H1 (cell line): ENCODE results near the gene SPARCL1. TPM values are rescaled to one million over a fixed set of nuclear protein-coding genes. Genes with fewer than 3 reads are reported as not detected.

ENCODE experiments used
- CTCF ChIA-PET: fragments of 300-600 bp; sonication (Branson Sonifier 250); formaldehyde crosslinking; loops from one replicate; lab custom pipeline; 2021; ENCODE audit not compliant: partially characterized antibody; lab: Charles Lee
- POLR2A ChIA-PET: fragments of 300-600 bp; sonication (Branson Sonifier 250); formaldehyde crosslinking; loops from one replicate; lab custom pipeline; 2021; ENCODE audit warnings: inconsistent platforms; ENCODE audit not compliant: partially characterized antibody; lab: Charles Lee
- DNase-seq, 2 experiments: peaks; one replicate each; pipeline versions ENCODE4 v3.0.0 to v3.0.0-alpha.2; 2010 to 2022; ENCODE audit warnings: low spot score in 2 of 2, low read depth in 1 of 2, mixed read lengths in 1 of 2
- FAIRE-seq: peaks from 2 replicates; lab custom pipeline; 2011; peaks lifted over from hg19 to GRCh38; lab: Jason Lieb, UNC
- H2AFZ ChIP-seq: 2 replicates; pipeline ENCODE4 v1.8.1; 2012; ENCODE audit warnings: low read length, inconsistent platforms
- H2AK5ac ChIP-seq: 2 replicates; pipeline ENCODE4 v1.6.1; 2013; ENCODE audit warnings: low read depth, low read length
- H2BK120ac ChIP-seq: replicated peaks from 2 replicates; pipeline ENCODE3; 2013; ENCODE audit warnings: low read depth, low read length, inconsistent platforms
- H2BK12ac ChIP-seq: 2 replicates; pipeline ENCODE4 v1.6.1; 2013; ENCODE audit warnings: low read depth, low read length
- H2BK15ac ChIP-seq: 2 replicates; pipeline ENCODE4 v1.6.1; 2013; ENCODE audit warnings: low read length
- H2BK20ac ChIP-seq: 2 replicates; pipeline ENCODE4 v1.6.1; 2013; ENCODE audit warnings: low read length
- H2BK5ac ChIP-seq: 2 replicates; pipeline ENCODE4 v1.6.1; 2013; ENCODE audit warnings: low read depth, low read length
- H3K14ac ChIP-seq: 2 replicates; pipeline ENCODE4 v1.6.1; 2013; ENCODE audit warnings: inconsistent platforms; ENCODE audit not compliant: insufficient read length
- H3K18ac ChIP-seq: 2 replicates; pipeline ENCODE4 v1.6.1; 2013; ENCODE audit warnings: low read length; ENCODE audit errors: extremely low read depth
- H3K23ac ChIP-seq: 2 replicates; pipeline ENCODE4 v1.6.1; 2013; ENCODE audit warnings: inconsistent platforms; ENCODE audit not compliant: insufficient read length
- H3K23me2 ChIP-seq: 2 replicates; pipeline ENCODE4 v1.6.1; 2013; ENCODE audit warnings: low read depth, low read length
- H3K27ac ChIP-seq: 2 replicates; pipeline ENCODE4 v1.6.1; 2011; ENCODE audit warnings: low read depth, low read length, inconsistent platforms
- H3K27me3 ChIP-seq, 4 experiments: replicated peaks in 1 of 4; 1 replicate in 1 of 4; 2 replicates in 3 of 4; pipeline versions ENCODE4 v1.6.1 to v1.8.1; 2011 to 2013; ENCODE audit warnings: low read length in 3 of 4, mild to moderate bottlenecking in 3 of 4, inconsistent platforms in 2 of 4, mixed read lengths in 2 of 4, moderate library complexity in 1 of 4; ENCODE audit not compliant: control insufficient read depth in 3 of 4, insufficient read depth in 3 of 4; ENCODE audit errors: extremely low read depth in 1 of 4
- H3K36me3 ChIP-seq, 4 experiments: 2 replicates each; pipeline versions ENCODE4 v1.6.1 to v1.8.1; 2011 to 2013; ENCODE audit warnings: mild to moderate bottlenecking in 4 of 4, low read length in 3 of 4, moderate library complexity in 2 of 4, control low read depth in 1 of 4, inconsistent platforms in 1 of 4; ENCODE audit not compliant: insufficient read depth in 4 of 4, control insufficient read depth in 2 of 4
- H3K4ac ChIP-seq: replicated peaks from 2 replicates; pipeline ENCODE3; 2013; ENCODE audit warnings: low read length, low read depth, mixed read lengths, inconsistent platforms; ENCODE audit not compliant: insufficient read length
- H3K4me1 ChIP-seq, 4 experiments: replicated peaks in 1 of 4; 1 replicate in 1 of 4; 2 replicates in 3 of 4; pipeline versions ENCODE4 v1.6.1 to v1.8.1; 2011 to 2013; ENCODE audit warnings: low read length in 3 of 4, inconsistent platforms in 2 of 4, mixed read lengths in 1 of 4; ENCODE audit not compliant: insufficient read depth in 4 of 4, control insufficient read depth in 3 of 4
- H3K4me2 ChIP-seq, 2 experiments: 2 replicates each; pipeline versions ENCODE4 v1.6.1 to v1.8.1; 2011 to 2013; ENCODE audit warnings: low read depth in 2 of 2, low read length in 2 of 2, control low read depth in 1 of 2, inconsistent platforms in 1 of 2, mild to moderate bottlenecking in 1 of 2; ENCODE audit not compliant: insufficient read depth in 1 of 2
- H3K4me3 ChIP-seq, 4 experiments: fragments of 200-600, 300-600 bp in 1 of 4; sonication (generic), shearing (Covaris generic), sonication (Bioruptor Twin) in 1 of 4; 2 replicates each; pipeline versions ENCODE4 v1.5.1 to v1.8.1; 2011 to 2016; ENCODE audit warnings: low read length in 4 of 4, low read depth in 3 of 4, control low read depth in 2 of 4, inconsistent platforms in 2 of 4, mild to moderate bottlenecking in 2 of 4, mixed read lengths in 1 of 4, moderate library complexity in 1 of 4; ENCODE audit not compliant: insufficient read depth in 2 of 4; ENCODE audit errors: extremely low read depth in 1 of 4
- H3K56ac ChIP-seq: replicated peaks from 2 replicates; pipeline ENCODE3; 2013; ENCODE audit warnings: low read depth, mild to moderate bottlenecking, mixed read lengths, low read length, inconsistent platforms; ENCODE audit not compliant: insufficient read length
- H3K79me1 ChIP-seq: 2 replicates; pipeline ENCODE4 v1.6.1; 2013; ENCODE audit warnings: low read depth, low read length, control low read depth
- H3K79me2 ChIP-seq, 2 experiments: 2 replicates each; pipeline versions ENCODE4 v1.6.1 to v1.8.1; 2012 to 2013; ENCODE audit warnings: low read length in 2 of 2, mild to moderate bottlenecking in 2 of 2, inconsistent platforms in 1 of 2; ENCODE audit not compliant: insufficient read depth in 2 of 2, control insufficient read depth in 1 of 2
- H3K9ac ChIP-seq, 4 experiments: replicated peaks in 1 of 4; 1 replicate in 1 of 4; 2 replicates in 3 of 4; pipeline versions ENCODE4 v1.6.1 to v1.8.1; 2011 to 2013; ENCODE audit warnings: low read depth in 3 of 4, low read length in 3 of 4, control low read depth in 2 of 4, mild to moderate bottlenecking in 2 of 4, moderate library complexity in 2 of 4, inconsistent platforms in 1 of 4; ENCODE audit errors: extremely low read depth in 1 of 4
- H3K9me3 ChIP-seq, 2 experiments: 2 replicates each; pipeline versions ENCODE4 v1.6.1 to v1.8.1; 2012 to 2013; ENCODE audit warnings: mild to moderate bottlenecking in 2 of 2, moderate library complexity in 2 of 2, control low read depth in 1 of 2, inconsistent platforms in 1 of 2, low read depth in 1 of 2, low read length in 1 of 2, mixed read lengths in 1 of 2; ENCODE audit not compliant: insufficient read depth in 2 of 2
- H4K20me1 ChIP-seq, 2 experiments: replicated peaks in 1 of 2; 2 replicates each; pipeline versions ENCODE3 to v1.8.1; 2011 to 2013; ENCODE audit warnings: inconsistent platforms in 2 of 2, low read length in 2 of 2, mild to moderate bottlenecking in 1 of 2; ENCODE audit not compliant: insufficient read depth in 2 of 2, control insufficient read depth in 1 of 2
- H4K5ac ChIP-seq: 2 replicates; pipeline ENCODE4 v1.6.1; 2013; ENCODE audit warnings: low read length, low read depth, mixed read lengths, inconsistent platforms; ENCODE audit not compliant: insufficient read length
- H4K8ac ChIP-seq: 2 replicates; pipeline ENCODE4 v1.8.0; 2013; ENCODE audit warnings: mild to moderate bottlenecking, moderate library complexity, low read length, inconsistent platforms; ENCODE audit not compliant: insufficient read depth; ENCODE audit errors: extremely low read depth
- H4K91ac ChIP-seq: replicated peaks from 2 replicates; pipeline ENCODE3; 2013; ENCODE audit warnings: low read length, mixed read lengths, inconsistent platforms; ENCODE audit not compliant: insufficient read length
- HDAC6 ChIP-seq: IDR thresholded peaks from one replicate; pipeline ENCODE4 v1.7.1; 2012; ENCODE audit warnings: low read depth, mild to moderate bottlenecking, inconsistent platforms, low read length, moderate library complexity
- KDM1A ChIP-seq: fragments of 200-600, 300-600 bp; sonication (generic); IDR thresholded peaks from 2 replicates; pipeline ENCODE4 v1.7.1; 2016; ENCODE audit warnings: mild to moderate bottlenecking, low read length, borderline replicate concordance
- RBBP5 ChIP-seq: IDR thresholded peaks from 2 replicates; pipeline ENCODE4 v1.7.1; 2012; ENCODE audit warnings: low read depth, mild to moderate bottlenecking, inconsistent platforms, low read length, moderate library complexity, borderline replicate concordance
- SIRT6 ChIP-seq: IDR thresholded peaks from one replicate; pipeline ENCODE4 v1.7.1; 2012; ENCODE audit warnings: low read length, inconsistent platforms
- SP1 ChIP-seq: IDR thresholded peaks from 2 replicates; pipeline ENCODE4 v1.6.1; 2011; ENCODE audit warnings: low read depth, low read length
- SP2 ChIP-seq: IDR thresholded peaks from 2 replicates; pipeline ENCODE4 v1.6.1; 2012; ENCODE audit warnings: mild to moderate bottlenecking, low read length, inconsistent platforms
- USF2 ChIP-seq: IDR thresholded peaks from 2 replicates; pipeline ENCODE4 v1.6.1; 2011; ENCODE audit warnings: low read length, improper control_type of control experiment
- WGBS, 2 experiments: shearing (Covaris generic) in 1 of 2; methylation state at CpG; one replicate each; pipeline versions ENCODE4 v1.1.6 to v1.1.7; 2013 to 2015; ENCODE audit warnings: low lambda C conversion rate in 2 of 2, mixed read lengths in 2 of 2, inconsistent platforms in 1 of 2, low coverage in 1 of 2, missing lambda C conversion rate in 1 of 2; ENCODE audit not compliant: insufficient replicate concordance in 2 of 2, insufficient coverage in 1 of 2, insufficient read length in 1 of 2; ENCODE audit errors: extremely low coverage in 1 of 2, missing lambda C conversion rate in 1 of 2; 5-methylcytosine and 5-hydroxymethylcytosine counted together
- polyA plus RNA-seq, 7 experiments: library from polyadenylated mRNA; depleted of rRNA in 3 of 7; stranded (reverse) in 5 of 7; unstranded in 2 of 7; fragments of >200 nt in 5 of 7; fragments of 200-250 nt in 2 of 7; gene quantifications; 1 replicate in 5 of 7; 2 replicates in 1 of 7; 4 replicates in 1 of 7; pipeline versions ENCODE4 v1.2.1 to v1.2.3, GENCODE V29; 2011 to 2013; ENCODE audit warnings: missing spikeins in 2 of 7, mixed read lengths in 2 of 7
- total RNA-seq: library from RNA; stranded (reverse); fragmentation: NEBNext Ultra II Directional; extraction: Animal tissue kit (Norgen Biotek cat#: 25700); gene quantifications from 2 replicates; pipeline ENCODE4 v1.2.1, GENCODE V29; 2021

The SPARCL1 gene
- total and polyA plus RNA-seq, 2 of the 8 experiments (the other 6 are each of a cell fraction or from before 2014, with no cell fraction given), result 0.48 to 0.51 TPM

GRCh38 chr4:87430038-87430437, 99.1 kb downstream of the SPARCL1 start:
- CTCF ChIA-PET, result no interaction called here
- H2AK5ac ChIP-seq, result no peak overlapping the region

More at GRCh38 chr4:87430038-87430437, 99.1 kb downstream of the SPARCL1 start:
- FAIRE-seq (peak; percentile 57), DNase-seq (no peak)
- Histone ChIP-seq H2BK15ac (no peak overlapping the region), H4K5ac (no peak overlapping the region), H3K79me1 (peaks cover 3% of the 10 kb centered on the region), H3K36me3 (peaks cover 0 to under 1% (median under 1%) of the 10 kb centered on the region in 4 experiments; a peak in 2 of 8 replicates), H3K23me2 (peaks cover 3% of the 10 kb centered on the region; the same call in 1 of the 2 replicates), H3K27me3 (no peaks in the 10 kb centered on the region), H4K20me1 (peaks cover 0 to 1% of the 10 kb centered on the region in 2 experiments), H4K91ac (no peak overlapping the region), H2BK120ac (no peak overlapping the region), H3K4me3 (no peak overlapping the region), H2BK5ac (no peak overlapping the region), H3K9me3 (no peaks in the 10 kb centered on the region), H2BK20ac (no peak overlapping the region), H4K8ac (no peak overlapping the region), H3K23ac (no peak overlapping the region), H3K56ac (no peak overlapping the region), H3K4me1 (no peaks in the 10 kb centered on the region; a peak in 1 of 7 replicates), H3K18ac (no peak overlapping the region), H3K4me2 (no peak overlapping the region), H2BK12ac (no peak overlapping the region), H3K4ac (no peak overlapping the region), H3K9ac (no peak overlapping the region), H3K14ac (no peak overlapping the region), H2AFZ (no peak overlapping the region), H3K79me2 (peaks cover 3 to 85% of the 10 kb centered on the region in 2 experiments; a peak in 3 of 4 replicates), H3K27ac (no peak overlapping the region)
- POLR2A ChIA-PET, result no interaction called here
- 97% methylated on average over 2 of the region's 2 CpGs; no CpG with 5 or more reads in 1 of the 2 experiments for WGBS, 2 experiments
- TF ChIP-seq RBBP5, result no peak
- TF ChIP-seq KDM1A, result no peak
- no peak for TF ChIP-seq USF2
- no peak for TF ChIP-seq HDAC6
- no peak for TF ChIP-seq SP2
- TF ChIP-seq SP1, result no peak
- TF ChIP-seq SIRT6, result no peak
